DND-41 (cell line): ENCODE data around the gene ARHGAP22.

Source experiments
- ATAC-seq: fragments of 200-7000 bp; cut with Tn5 transposase; 3 replicates; pipeline ENCODE4 v1.9.1; 2021; ENCODE audit warnings: low read depth; ENCODE audit not compliant: insufficient read depth
- DNase-seq: peaks from one replicate; pipeline ENCODE4 v3.0.0-alpha.2; 2020
- H2AFZ ChIP-seq: 2 replicates; pipeline ENCODE4 v1.6.0; 2012; ENCODE audit warnings: low read depth, low read length
- H3K27ac ChIP-seq: 2 replicates; pipeline ENCODE4 v1.5.1; 2012; ENCODE audit warnings: low read length, inconsistent platforms
- H3K27me3 ChIP-seq: fragments of 200-600 bp; sonication (generic); 2 replicates; pipeline ENCODE4 v1.6.0; 2012; ENCODE audit warnings: low read length, mild to moderate bottlenecking, inconsistent platforms; ENCODE audit not compliant: insufficient read depth, poor library complexity
- H3K36me3 ChIP-seq: 2 replicates; pipeline ENCODE4 v1.5.1; 2012; ENCODE audit warnings: low read length, inconsistent platforms; ENCODE audit not compliant: insufficient read depth
- H3K4me1 ChIP-seq: 2 replicates; pipeline ENCODE4 v1.5.1; 2012; ENCODE audit warnings: mild to moderate bottlenecking, low read length; ENCODE audit not compliant: insufficient read depth
- H3K4me2 ChIP-seq: 2 replicates; pipeline ENCODE4 v1.6.0; 2012; ENCODE audit warnings: mild to moderate bottlenecking, moderate library complexity, low read length, inconsistent platforms; ENCODE audit not compliant: insufficient read depth
- H3K4me3 ChIP-seq, 2 experiments: fragments of 200-600 bp in 1 of 2; shearing (Covaris generic) in 1 of 2; 2 replicates each; pipeline ENCODE4 v1.5.1; 2012 to 2016; ENCODE audit warnings: inconsistent platforms in 2 of 2, low read length in 2 of 2, mild to moderate bottlenecking in 2 of 2, low read depth in 1 of 2, moderate library complexity in 1 of 2
- H3K79me2 ChIP-seq: 2 replicates; pipeline ENCODE4 v1.6.0; 2012; ENCODE audit warnings: low read length, inconsistent platforms; ENCODE audit not compliant: insufficient read depth
- H3K9ac ChIP-seq: 2 replicates; pipeline ENCODE4 v1.6.0; 2012; ENCODE audit warnings: low read depth, mild to moderate bottlenecking, inconsistent platforms, low read length, moderate library complexity
- H3K9me3 ChIP-seq: 2 replicates; pipeline ENCODE4 v1.5.1; 2012; ENCODE audit warnings: low read length, moderate library complexity, mild to moderate bottlenecking, inconsistent platforms; ENCODE audit not compliant: insufficient read depth, severe bottlenecking
- H4K20me1 ChIP-seq: 2 replicates; pipeline ENCODE4 v1.6.0; 2012; ENCODE audit warnings: low read length; ENCODE audit not compliant: insufficient read depth
- EZH2 ChIP-seq: IDR thresholded peaks from 3 replicates; pipeline ENCODE4 v1.6.1; 2012; ENCODE audit warnings: borderline replicate concordance, low read depth, mild to moderate bottlenecking, moderate library complexity, low read length, inconsistent platforms; ENCODE audit not compliant: severe bottlenecking
- TF ChIP-seq, protein P1 (sequence below): IDR thresholded peaks from 2 replicates; pipeline ENCODE4 v1.5.1; 2012; ENCODE audit warnings: borderline replicate concordance, low read length, moderate library complexity, mild to moderate bottlenecking; ENCODE audit not compliant: poor library complexity, severe bottlenecking; ENCODE audit errors: extremely low read depth

ARHGAP22 gene

DNA sequence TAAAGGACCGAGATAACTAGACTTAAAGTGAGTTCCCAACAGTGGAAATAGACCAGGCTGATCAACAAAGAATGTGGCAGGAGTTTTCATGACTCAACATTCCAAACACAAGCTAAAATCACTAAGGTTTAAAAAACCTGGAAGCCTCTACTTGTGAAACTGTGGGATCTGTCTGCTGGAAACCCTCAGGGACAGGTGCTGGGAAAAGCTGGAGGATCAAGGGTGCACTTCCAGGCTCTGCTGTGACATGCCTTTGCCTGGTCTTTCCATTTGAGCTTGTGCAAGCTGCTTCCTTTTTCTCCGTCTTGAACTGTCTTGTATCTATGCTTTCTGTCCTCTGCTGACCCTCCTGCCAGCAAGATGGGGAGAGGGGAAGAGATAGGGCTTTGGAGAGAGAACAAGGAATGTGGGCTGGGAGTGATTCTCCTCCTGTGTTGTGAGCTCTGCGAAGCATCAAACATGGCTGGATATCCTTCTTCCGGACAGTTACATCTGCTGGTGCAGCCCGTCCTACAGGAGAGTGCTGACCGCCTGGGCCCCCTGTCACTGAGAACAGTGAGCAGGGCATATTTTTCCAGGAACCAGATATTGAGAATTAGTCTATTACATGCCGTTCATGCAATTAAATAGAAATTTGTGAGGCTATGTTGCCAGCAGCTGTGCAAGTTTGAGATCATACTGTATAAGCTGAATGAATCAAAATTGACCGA lies 25.5 kb downstream of the ARHGAP22 start:
- ATAC-seq, result no peak
- no peak overlapping the region for H3K4me2 ChIP-seq
- TF ChIP-seq, protein P1, sequence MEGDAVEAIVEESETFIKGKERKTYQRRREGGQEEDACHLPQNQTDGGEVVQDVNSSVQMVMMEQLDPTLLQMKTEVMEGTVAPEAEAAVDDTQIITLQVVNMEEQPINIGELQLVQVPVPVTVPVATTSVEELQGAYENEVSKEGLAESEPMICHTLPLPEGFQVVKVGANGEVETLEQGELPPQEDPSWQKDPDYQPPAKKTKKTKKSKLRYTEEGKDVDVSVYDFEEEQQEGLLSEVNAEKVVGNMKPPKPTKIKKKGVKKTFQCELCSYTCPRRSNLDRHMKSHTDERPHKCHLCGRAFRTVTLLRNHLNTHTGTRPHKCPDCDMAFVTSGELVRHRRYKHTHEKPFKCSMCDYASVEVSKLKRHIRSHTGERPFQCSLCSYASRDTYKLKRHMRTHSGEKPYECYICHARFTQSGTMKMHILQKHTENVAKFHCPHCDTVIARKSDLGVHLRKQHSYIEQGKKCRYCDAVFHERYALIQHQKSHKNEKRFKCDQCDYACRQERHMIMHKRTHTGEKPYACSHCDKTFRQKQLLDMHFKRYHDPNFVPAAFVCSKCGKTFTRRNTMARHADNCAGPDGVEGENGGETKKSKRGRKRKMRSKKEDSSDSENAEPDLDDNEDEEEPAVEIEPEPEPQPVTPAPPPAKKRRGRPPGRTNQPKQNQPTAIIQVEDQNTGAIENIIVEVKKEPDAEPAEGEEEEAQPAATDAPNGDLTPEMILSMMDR, result no peak
- no peak for TF ChIP-seq EZH2

DNA sequence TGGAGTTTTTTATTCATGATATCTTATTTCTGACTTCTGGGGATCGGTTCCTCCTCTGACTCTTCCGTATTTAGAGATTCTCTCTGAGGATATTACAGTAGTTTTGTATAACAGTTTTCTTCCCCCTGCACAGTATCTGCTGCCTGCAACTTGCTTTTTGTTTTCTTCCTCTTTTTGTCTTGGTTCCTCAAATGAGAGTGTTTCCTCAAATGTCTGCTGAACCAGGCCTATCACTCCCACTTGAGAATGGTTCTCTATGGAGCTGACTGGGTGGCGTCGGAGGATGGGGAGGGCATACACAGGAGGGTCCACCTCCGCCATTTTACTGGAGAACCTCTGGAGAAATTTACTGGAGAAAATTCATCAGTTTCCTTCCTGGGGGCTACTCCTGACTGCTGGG lies 27.7 kb downstream of the ARHGAP22 start:
- H3K4me3 ChIP-seq, result no peak overlapping the region
- H2AFZ ChIP-seq, result no peak overlapping the region
- no peak overlapping the region for H3K27ac ChIP-seq
- H3K36me3 ChIP-seq, result no peaks in the 10 kb centered on the region
- no peaks in the 10 kb centered on the region for H3K9me3 ChIP-seq
- no peaks in the 10 kb centered on the region for H3K4me1 ChIP-seq
- TF ChIP-seq, protein P1, result no peak
- no peak for TF ChIP-seq EZH2
- ATAC-seq, result no peak
- DNase-seq, result no peak
- no peak overlapping the region for H3K4me2 ChIP-seq
- no peaks in the 10 kb centered on the region for H4K20me1 ChIP-seq
- H3K27me3 ChIP-seq, result no peaks in the 10 kb centered on the region
- no peak overlapping the region for H3K9ac ChIP-seq
- no peaks in the 10 kb centered on the region for H3K79me2 ChIP-seq

More for the DNA sequence above, 25.5 kb downstream of the ARHGAP22 start:
- no peak overlapping the region for H2AFZ ChIP-seq
- H3K4me3 ChIP-seq, result no peak overlapping the region
- DNase-seq, result no peak
- no peaks in the 10 kb centered on the region for H3K36me3 ChIP-seq
- no peaks in the 10 kb centered on the region for H3K27me3 ChIP-seq
- no peak overlapping the region for H3K9ac ChIP-seq
- no peaks in the 10 kb centered on the region for H4K20me1 ChIP-seq
- H3K4me1 ChIP-seq, result no peaks in the 10 kb centered on the region
- H3K79me2 ChIP-seq, result no peaks in the 10 kb centered on the region
- H3K9me3 ChIP-seq, result no peaks in the 10 kb centered on the region
- H3K27ac ChIP-seq, result no peak overlapping the region

DNA sequence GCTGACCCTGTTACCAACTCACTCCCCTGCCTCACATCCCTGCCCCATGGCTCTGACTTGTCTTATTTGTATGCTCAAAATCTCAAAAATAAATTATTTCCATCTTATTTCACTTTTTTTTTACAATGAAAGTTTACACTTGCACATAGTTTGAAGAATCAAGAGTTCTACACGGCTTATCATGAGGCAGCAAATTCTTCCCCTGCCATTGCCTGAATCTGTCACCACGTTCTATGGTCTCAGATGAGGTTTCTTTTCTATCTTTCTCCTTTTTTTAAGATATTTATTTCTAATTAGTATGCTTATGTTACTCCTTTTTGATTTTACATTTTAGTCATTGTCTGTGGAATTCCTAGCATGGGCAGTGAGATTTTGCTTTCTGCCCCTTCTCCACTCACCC lies 28.4 kb downstream of the ARHGAP22 start:
- ATAC-seq (no peak), DNase-seq (no peak)
- Histone ChIP-seq H3K9ac (no peak overlapping the region), H2AFZ (no peak overlapping the region), H3K4me3 (no peak overlapping the region), H3K36me3 (no peaks in the 10 kb centered on the region), H3K79me2 (no peaks in the 10 kb centered on the region), H3K27ac (no peak overlapping the region), H4K20me1 (no peaks in the 10 kb centered on the region), H3K4me1 (no peaks in the 10 kb centered on the region), H3K4me2 (no peak overlapping the region), H3K27me3 (no peaks in the 10 kb centered on the region), H3K9me3 (no peaks in the 10 kb centered on the region)
- TF ChIP-seq, protein P1, result no peak
- no peak for TF ChIP-seq EZH2

DNA sequence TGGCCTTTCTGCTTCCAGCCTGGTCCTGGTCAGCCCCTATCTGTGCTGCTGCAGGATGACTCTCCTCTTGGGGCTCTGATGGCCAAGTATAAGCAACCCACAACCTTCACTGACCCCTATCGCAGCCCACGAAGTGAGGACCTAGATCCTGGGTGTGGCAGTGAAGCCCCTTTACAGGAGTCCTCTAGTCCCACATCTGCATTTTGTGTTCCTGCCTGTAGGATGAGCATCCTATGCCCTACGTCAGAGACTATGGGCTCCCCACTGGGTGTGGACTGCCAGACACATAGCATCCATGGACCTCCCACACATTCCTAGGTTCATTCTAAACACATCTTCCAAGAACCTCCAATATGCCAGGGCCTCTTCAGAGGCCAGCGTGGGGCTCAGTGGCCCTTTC lies 29.0 kb downstream of the ARHGAP22 start:
- Histone ChIP-seq H3K79me2 (no peaks in the 10 kb centered on the region), H3K4me1 (no peaks in the 10 kb centered on the region)
- TF ChIP-seq, protein P1, result no peak
- no peak for TF ChIP-seq EZH2

More for the DNA sequence above, 29.0 kb downstream of the ARHGAP22 start:
- no peak for ATAC-seq
- H3K27me3 ChIP-seq, result no peaks in the 10 kb centered on the region
- DNase-seq, result no peak
- H3K4me3 ChIP-seq, result no peak overlapping the region
- no peak overlapping the region for H2AFZ ChIP-seq
- H3K9ac ChIP-seq, result no peak overlapping the region
- no peak overlapping the region for H3K4me2 ChIP-seq
- H3K27ac ChIP-seq, result no peak overlapping the region
- no peaks in the 10 kb centered on the region for H3K9me3 ChIP-seq
- H3K36me3 ChIP-seq, result no peaks in the 10 kb centered on the region
- H4K20me1 ChIP-seq, result no peaks in the 10 kb centered on the region
